H1 (cell line): ENCODE measurements around the gene HOMER1. TPM values are rescaled to one million over a fixed set of nuclear protein-coding genes. Genes with fewer than 3 reads are reported as not detected.

Experiments
- CHD2 ChIP-seq: IDR thresholded peaks from 2 replicates; pipeline ENCODE4 v1.6.1; 2012; ENCODE audit warnings: low read length, improper control_type of control experiment
- SRF ChIP-seq: IDR thresholded peaks from 2 replicates; pipeline ENCODE4 v1.6.1; 2011; ENCODE audit warnings: mild to moderate bottlenecking, low read depth, low read length, moderate library complexity
- TEAD4 ChIP-seq: IDR thresholded peaks from 2 replicates; pipeline ENCODE4 v1.6.1; 2012; ENCODE audit warnings: low read depth, low read length, inconsistent platforms, mixed read lengths
- polyA plus RNA-seq, 7 experiments: library from polyadenylated mRNA; depleted of rRNA in 3 of 7; stranded (reverse) in 5 of 7; unstranded in 2 of 7; fragments of >200 nt in 5 of 7; fragments of 200-250 nt in 2 of 7; gene quantifications; 1 replicate in 5 of 7; 2 replicates in 1 of 7; 4 replicates in 1 of 7; pipeline versions ENCODE4 v1.2.1 to v1.2.3, GENCODE V29; 2011 to 2013; ENCODE audit warnings: missing spikeins in 2 of 7, mixed read lengths in 2 of 7
- total RNA-seq: library from RNA; stranded (reverse); fragmentation: NEBNext Ultra II Directional; extraction: Animal tissue kit (Norgen Biotek cat#: 25700); gene quantifications from 2 replicates; pipeline ENCODE4 v1.2.1, GENCODE V29; 2021

Gene HOMER1
- total and polyA plus RNA-seq, 2 of the 8 experiments (the other 6 are each of a cell fraction or from before 2014, with no cell fraction given): 6.4 to 57.9 TPM

GRCh38 chr5:79514391-79515105 is 614 bp upstream of the HOMER1 start (continued):
- TF ChIP-seq SRF (peak; percentile 95), TEAD4 (no peak), CHD2 (peak; percentile 56)
